Spleen (tissue), 11 donors: Measurements from ENCODE around the gene RASSF4. TPM values are rescaled to one million over a fixed set of nuclear protein-coding genes. Genes with fewer than 3 reads are reported as not detected.

Experiments
- DNase-seq: peaks from one replicate; pipeline ENCODE4 v3.0.0-alpha.2; 2020
- H3K27ac ChIP-seq, 8 donors: fragments of 200-600 bp; sonication (generic) in 7 of 8; 1 replicate in 4 of 8; 2 replicates in 4 of 8; pipeline versions ENCODE4 v1.5.0 to v1.8.0; 2016 to 2021; ENCODE audit warnings: inconsistent platforms in 4 of 8, mild to moderate bottlenecking in 4 of 8, moderate library complexity in 1 of 8
- H3K27me3 ChIP-seq, 7 donors: fragments of 200-600 bp; sonication (generic) in 6 of 7; replicated peaks in 1 of 7; 1 replicate in 4 of 7; 2 replicates in 3 of 7; pipeline versions ENCODE4 v1.5.0 to v1.8.0; 2016 to 2021; ENCODE audit warnings: inconsistent platforms in 3 of 7, mild to moderate bottlenecking in 1 of 7
- H3K36me3 ChIP-seq, 6 donors: fragments of 200-600 bp; sonication (generic) in 5 of 6; 1 replicate in 4 of 6; 2 replicates in 2 of 6; pipeline versions ENCODE4 v1.5.0 to v1.8.0; 2016 to 2021; ENCODE audit warnings: inconsistent platforms in 2 of 6
- H3K4me1 ChIP-seq, 6 donors: fragments of 200-600 bp; sonication (generic) in 5 of 6; 1 replicate in 3 of 6; 2 replicates in 3 of 6; pipeline versions ENCODE4 v1.5.0 to v1.8.0; 2016 to 2021; ENCODE audit warnings: inconsistent platforms in 3 of 6
- H3K4me3 ChIP-seq, 8 donors: fragments of 200-600 bp; sonication (generic) in 7 of 8; 1 replicate in 4 of 8; 2 replicates in 4 of 8; pipeline versions ENCODE4 v1.5.0 to v1.8.0; 2016 to 2021; ENCODE audit warnings: inconsistent platforms in 4 of 8, mild to moderate bottlenecking in 4 of 8, moderate library complexity in 2 of 8
- H3K9me3 ChIP-seq, 8 donors: fragments of 200-600 bp; sonication (generic) in 7 of 8; 1 replicate in 4 of 8; 2 replicates in 4 of 8; pipeline versions ENCODE4 v1.5.0 to v1.8.0; 2016 to 2021; ENCODE audit warnings: inconsistent platforms in 4 of 8
- POLR2A ChIP-seq, 3 donors: fragments of 450-650 bp; IDR thresholded peaks; one replicate each; pipeline ENCODE4 v1.5.1; 2017; ENCODE audit warnings: antibody characterized with exemption in 3 of 3, mild to moderate bottlenecking in 1 of 3
- POLR2AphosphoS5 ChIP-seq, 3 donors: sonication (generic); formaldehyde crosslinking; IDR thresholded peaks; one replicate each; pipeline ENCODE4 v1.5.1; 2017; ENCODE audit warnings: antibody characterized with exemption in 3 of 3
- WGBS, 5 donors: extraction: QIAGEN DNeasy Blood & Tissue Kit in 3 of 5; methylation state at CpG; one replicate each; pipeline versions ENCODE4 v1.1.5 to v1.1.7; 2013 to 2018; 5-methylcytosine and 5-hydroxymethylcytosine counted together
- intact Hi-C: fragments of 100-400 bp; cut with DNase I; formaldehyde crosslinking; loops from one replicate; pipeline ENCODE4 v1.15.0; 2023; ENCODE audit warnings: low total_unique reads
- polyA plus RNA-seq, 3 donors: library from polyadenylated mRNA; stranded (reverse); fragments of 200-250 nt; gene quantifications; one replicate each; pipeline ENCODE4 v1.2.1, GENCODE V29; 2013
- total RNA-seq, 7 donors: library from RNA; depleted of rRNA in 3 of 7; stranded (reverse); fragments of >200 nt in 3 of 7; fragmentation: NEBNext Ultra II Directional in 4 of 7; extraction: Animal tissue kit (Norgen Biotek cat#: 25700) in 4 of 7; gene quantifications; one replicate each; pipeline versions ENCODE4 v1.1.0 to v1.2.1, GENCODE V29; 2016 to 2021
- TF ChIP-seq, protein P1 (sequence below), 11 experiments: fragments of 200-600 bp in 7 of 11; fragments of 450-650 bp in 4 of 11; sonication (generic) in 4 of 11; IDR thresholded peaks in 8 of 11; conservative IDR thresholded peaks in 3 of 11; 1 replicate in 7 of 11; 2 replicates in 4 of 11; pipeline versions ENCODE4 v1.4.0 to v1.8.0; 2016 to 2021; ENCODE audit warnings: antibody characterized with exemption in 11 of 11, inconsistent platforms in 4 of 11, mild to moderate bottlenecking in 1 of 11
- donor health status: healthy with polysubstance abuse.
- donor health status: DM: no; HTN: no; CAD: no; lungs with moderate emphysema.
- donor health status: DM: no; HTN: no; CAD: no.
- donor health status: Bipolar disorder and iron deficiency.
- donor health status: healthy.
- donor health status: DM: no; HTN: no; CAD: no.
- donor health status: DM: yes; HTN: yes; CAD: no.

Gene RASSF4
- total and polyA plus RNA-seq, 10 donors, result 36.7 to 96.2 (median 73.5) TPM

DNA sequence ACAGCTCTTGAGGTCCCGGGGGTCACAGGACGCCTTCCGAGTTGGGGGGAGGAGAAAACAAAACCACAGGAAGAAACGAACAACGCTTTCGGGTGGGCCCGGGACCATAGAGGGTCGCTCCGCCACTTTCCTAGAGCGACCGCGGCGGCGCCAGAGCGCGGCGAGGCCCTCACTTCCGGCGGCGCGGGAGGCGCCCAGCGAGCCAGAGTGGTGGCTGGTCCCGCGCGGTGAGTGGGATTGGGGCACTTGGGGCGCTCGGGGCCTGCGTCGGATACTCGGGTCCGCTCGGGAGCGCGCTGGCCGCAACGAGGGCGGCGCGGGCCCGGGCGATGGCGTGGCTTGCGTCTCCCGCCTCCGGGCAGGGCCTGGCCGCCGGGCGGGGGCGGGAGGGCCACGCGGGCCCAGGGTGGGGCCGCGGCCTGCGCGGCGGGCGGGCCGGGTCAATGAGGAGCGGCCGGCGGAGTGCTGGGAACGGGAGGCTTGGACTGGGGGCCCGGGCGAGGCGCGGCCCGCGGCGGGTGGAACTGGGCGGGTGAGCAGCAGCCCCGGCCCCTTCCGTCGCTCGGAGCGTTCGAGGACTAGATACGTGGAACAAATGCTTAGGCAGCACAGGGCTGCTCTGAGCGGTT lies 41.3 kb downstream of the RASSF4 start, which contains the start of gene ZNF22:
ZNF22 (plus strand) TSS at position 172 of the 629 bp plus-strand sequence. CDS start 2,446 bp downstream, outside the sequence.
- H3K27me3 ChIP-seq, result no peaks in the 10 kb centered on the region
- H3K4me3 ChIP-seq, result peak within 1 kb of the TSS; percentile 37 to 86 (median 58)
- TF ChIP-seq, protein P1, sequence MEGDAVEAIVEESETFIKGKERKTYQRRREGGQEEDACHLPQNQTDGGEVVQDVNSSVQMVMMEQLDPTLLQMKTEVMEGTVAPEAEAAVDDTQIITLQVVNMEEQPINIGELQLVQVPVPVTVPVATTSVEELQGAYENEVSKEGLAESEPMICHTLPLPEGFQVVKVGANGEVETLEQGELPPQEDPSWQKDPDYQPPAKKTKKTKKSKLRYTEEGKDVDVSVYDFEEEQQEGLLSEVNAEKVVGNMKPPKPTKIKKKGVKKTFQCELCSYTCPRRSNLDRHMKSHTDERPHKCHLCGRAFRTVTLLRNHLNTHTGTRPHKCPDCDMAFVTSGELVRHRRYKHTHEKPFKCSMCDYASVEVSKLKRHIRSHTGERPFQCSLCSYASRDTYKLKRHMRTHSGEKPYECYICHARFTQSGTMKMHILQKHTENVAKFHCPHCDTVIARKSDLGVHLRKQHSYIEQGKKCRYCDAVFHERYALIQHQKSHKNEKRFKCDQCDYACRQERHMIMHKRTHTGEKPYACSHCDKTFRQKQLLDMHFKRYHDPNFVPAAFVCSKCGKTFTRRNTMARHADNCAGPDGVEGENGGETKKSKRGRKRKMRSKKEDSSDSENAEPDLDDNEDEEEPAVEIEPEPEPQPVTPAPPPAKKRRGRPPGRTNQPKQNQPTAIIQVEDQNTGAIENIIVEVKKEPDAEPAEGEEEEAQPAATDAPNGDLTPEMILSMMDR (IDR thresholded peaks at IDR 0.05 in 8 of 11, conservative IDR thresholded peaks at IDR 0.05 in 3 of 11), result peak in 5 of 11 experiments; percentile 12 to 34 (median 29)
- TF ChIP-seq POLR2A (IDR thresholded peaks at IDR 0.05) (peak in 2 of 3 donors; percentile 36 to 55), POLR2AphosphoS5 (IDR thresholded peaks at IDR 0.05) (peak; percentile 88 to 91 (median 89))
- DNase-seq, result peak; percentile 94
- WGBS, 5 donors, result 0 to 2% (median 1%) methylated on average over 40 to 79 of the region's 79 CpGs
- intact Hi-C loops, result no loop called here
- H3K27ac ChIP-seq, result peak within 1 kb of the TSS; percentile 80 to 96 (median 93)
- H3K4me1 ChIP-seq, result peaks cover 14 to 79% (median 41%) of the 10 kb centered on the region in 6 donors
- peaks cover 0 to 31% (median 18%) of the 10 kb centered on the region in 8 donors for H3K9me3 ChIP-seq
- peaks cover 0 to 31% (median 18%) of the 10 kb centered on the region in 6 donors for H3K36me3 ChIP-seq

DNA sequence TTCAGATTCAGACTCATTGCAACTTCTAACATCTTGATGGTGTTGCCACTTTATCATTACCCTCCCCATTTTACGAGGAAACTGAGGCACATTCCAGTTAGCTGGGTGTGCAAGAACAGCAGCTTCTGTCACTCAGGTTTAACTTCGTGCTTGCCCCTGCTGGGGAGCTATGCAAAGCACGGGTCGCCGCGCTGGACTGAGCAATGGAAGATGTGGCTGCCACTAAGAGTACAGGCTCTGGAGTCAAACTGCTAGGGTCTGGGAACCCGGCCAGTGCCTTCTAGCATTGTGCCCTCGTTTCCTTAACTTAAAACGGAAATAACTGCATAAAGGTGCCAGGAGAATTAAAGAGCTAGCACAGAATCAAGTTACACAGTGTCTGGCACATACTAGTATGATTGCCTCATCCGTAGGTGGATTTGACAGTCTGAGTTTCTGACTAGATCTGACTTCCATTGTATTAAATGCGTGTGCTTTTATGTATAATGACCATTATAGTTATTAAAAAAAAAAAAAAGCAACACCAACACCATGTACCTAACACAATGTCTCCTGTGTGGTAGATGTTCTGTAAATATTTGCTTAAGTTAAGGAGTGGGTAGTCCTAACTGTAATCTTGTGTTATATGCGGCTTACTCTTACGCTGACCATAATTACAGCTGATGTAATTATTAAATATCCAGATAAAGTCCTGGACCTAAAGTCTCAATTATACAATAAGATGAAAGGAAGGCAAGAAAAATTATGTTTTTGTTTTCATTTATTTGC lies 42.0 kb downstream of the RASSF4 start:
- Histone ChIP-seq H3K9me3 (peaks cover 0 to 31% (median 18%) of the 10 kb centered on the region in 8 donors), H3K27ac (peak overlapping the region; percentile 80 to 96 (median 93)), H3K27me3 (no peaks in the 10 kb centered on the region), H3K4me3 (peak overlapping the region; percentile 37 to 86 (median 58)), H3K36me3 (peaks cover 0 to 32% (median 18%) of the 10 kb centered on the region in 6 donors), H3K4me1 (peaks cover 14 to 76% (median 38%) of the 10 kb centered on the region in 6 donors)
- intact Hi-C loops, result no loop called here
- TF ChIP-seq POLR2AphosphoS5 (IDR thresholded peaks at IDR 0.05) (peak in 2 of 3 donors; percentile 50 to 63), POLR2A (IDR thresholded peaks at IDR 0.05) (peak in 1 of 3 donors; percentile 19)
- TF ChIP-seq, protein P1 (IDR thresholded peaks at IDR 0.05 in 8 of 11, conservative IDR thresholded peaks at IDR 0.05 in 3 of 11), result peak in 6 of 11 experiments; percentile 16 to 32 (median 22)
- WGBS, 5 donors, result 14 to 17% (median 16%) methylated on average over 13 of the region's 13 CpGs
- peak; percentile 89 for DNase-seq

DNA sequence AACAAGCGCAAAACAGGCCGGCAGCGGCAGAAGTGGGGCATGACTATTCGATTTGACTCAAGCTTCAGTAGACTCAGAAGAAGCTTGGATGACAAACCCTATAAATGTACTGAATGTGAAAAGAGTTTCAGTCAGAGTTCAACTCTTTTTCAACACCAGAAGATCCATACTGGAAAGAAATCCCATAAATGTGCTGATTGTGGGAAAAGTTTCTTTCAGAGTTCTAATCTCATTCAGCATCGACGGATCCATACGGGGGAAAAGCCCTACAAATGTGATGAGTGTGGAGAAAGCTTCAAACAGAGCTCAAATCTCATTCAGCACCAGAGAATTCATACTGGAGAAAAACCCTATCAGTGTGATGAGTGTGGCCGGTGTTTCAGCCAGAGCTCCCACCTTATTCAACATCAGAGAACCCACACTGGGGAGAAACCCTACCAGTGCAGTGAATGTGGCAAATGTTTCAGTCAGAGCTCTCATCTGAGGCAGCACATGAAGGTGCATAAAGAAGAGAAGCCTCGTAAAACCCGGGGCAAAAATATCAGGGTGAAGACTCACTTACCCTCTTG lies 43.9 kb downstream of the RASSF4 start:
- TF ChIP-seq POLR2AphosphoS5 (IDR thresholded peaks at IDR 0.05) (no peak), POLR2A (IDR thresholded peaks at IDR 0.05) (no peak)
- TF ChIP-seq, protein P1 (IDR thresholded peaks at IDR 0.05 in 8 of 11, conservative IDR thresholded peaks at IDR 0.05 in 3 of 11), result no peak
- peaks cover 0 to 31% (median 18%) of the 10 kb centered on the region in 8 donors for H3K9me3 ChIP-seq
- intact Hi-C loops, result no loop called here
- peak overlapping the region in 1 of 8 donors; percentile 9 for H3K27ac ChIP-seq
- WGBS, 5 donors, result 78 to 84% (median 80%) methylated on average over 10 of the region's 10 CpGs
- DNase-seq, result no peak
- peaks cover 17 to 68% (median 41%) of the 10 kb centered on the region in 6 donors for H3K4me1 ChIP-seq
- H3K27me3 ChIP-seq, result no peaks in the 10 kb centered on the region
- peaks cover 0 to 32% (median 18%) of the 10 kb centered on the region in 6 donors for H3K36me3 ChIP-seq
- no peak overlapping the region for H3K4me3 ChIP-seq
